ENCODE data around the gene LPO.

GRCh38 chr17:58285422-58285810, 47.0 kb downstream of the LPO start:
- TF ChIP-seq CTCF (IDR thresholded peaks at IDR 0.05; ENCODE audit: borderline replicate concordance, extremely low read depth, low read length, poor library complexity, severe bottlenecking) (no peak), EZH2 (IDR thresholded peaks at IDR 0.05; ENCODE audit: borderline replicate concordance, low read depth, low read length, severe bottlenecking) (no peak)
